Neuronal stem cell (in vitro differentiated cells): ENCODE measurements around the gene ARL14.

Experiments used
- DNase-seq: peaks from one replicate; pipeline ENCODE4 v3.0.0-alpha.2; 2013; ENCODE audit warnings: low spot score
- H2AFZ ChIP-seq: one replicate; pipeline ENCODE4 v1.6.1; 2013; ENCODE audit warnings: mild to moderate bottlenecking, low read length, inconsistent platforms
- H2AK5ac ChIP-seq: 2 replicates; pipeline ENCODE4 v1.6.1; 2013; ENCODE audit warnings: low read depth, mild to moderate bottlenecking, inconsistent platforms, low read length, moderate library complexity, mixed read lengths
- H2BK120ac ChIP-seq: 2 replicates; pipeline ENCODE4 v1.6.1; 2013; ENCODE audit warnings: low read depth, mild to moderate bottlenecking, inconsistent platforms, low read length, moderate library complexity, mixed read lengths
- H2BK12ac ChIP-seq: one replicate; pipeline ENCODE4 v1.6.1; 2013; ENCODE audit warnings: low read length, inconsistent platforms
- H2BK15ac ChIP-seq: 2 replicates; pipeline ENCODE4 v1.6.1; 2013; ENCODE audit warnings: mild to moderate bottlenecking, low read length, inconsistent platforms, mixed read lengths
- H2BK5ac ChIP-seq: one replicate; pipeline ENCODE4 v1.6.1; 2013; ENCODE audit warnings: inconsistent platforms, mild to moderate bottlenecking, low read length, moderate library complexity
- H3K14ac ChIP-seq: one replicate; pipeline ENCODE4 v1.6.1; 2013; ENCODE audit warnings: low read length, inconsistent platforms
- H3K18ac ChIP-seq: 2 replicates; pipeline ENCODE4 v1.6.1; 2013; ENCODE audit warnings: low read length, inconsistent platforms
- H3K23ac ChIP-seq: 2 replicates; pipeline ENCODE4 v1.6.1; 2013; ENCODE audit warnings: low read depth, mild to moderate bottlenecking, mixed read lengths, low read length, inconsistent platforms; ENCODE audit not compliant: poor library complexity
- H3K27ac ChIP-seq: replicated peaks from 3 replicates; pipeline ENCODE4 v1.5.1; 2013; ENCODE audit warnings: low read length, inconsistent platforms
- H3K27me3 ChIP-seq, 3 experiments: 2 replicates each; pipeline ENCODE4 v1.6.1; 2013; ENCODE audit warnings: low read length in 3 of 3, mild to moderate bottlenecking in 2 of 3, inconsistent platforms in 1 of 3, low read depth in 1 of 3, mixed read lengths in 1 of 3, moderate library complexity in 1 of 3; ENCODE audit not compliant: control insufficient read depth in 3 of 3, insufficient read depth in 3 of 3
- H3K36me3 ChIP-seq, 2 donors: replicated peaks in 1 of 2; 2 replicates each; pipeline ENCODE4 v1.6.1; 2013; ENCODE audit warnings: low read length in 2 of 2; ENCODE audit not compliant: control insufficient read depth in 2 of 2, insufficient read depth in 2 of 2
- H3K4ac ChIP-seq: 2 replicates; pipeline ENCODE4 v1.6.1; 2013; ENCODE audit warnings: inconsistent platforms, mild to moderate bottlenecking, low read length, moderate library complexity
- H3K4me1 ChIP-seq, 2 donors: 1 replicate in 1 of 2; 2 replicates in 1 of 2; pipeline ENCODE4 v1.6.1; 2013; ENCODE audit warnings: low read length in 2 of 2, low read depth in 1 of 2; ENCODE audit not compliant: control insufficient read depth in 2 of 2, insufficient read depth in 1 of 2
- H3K4me2 ChIP-seq: one replicate; pipeline ENCODE4 v1.6.1; 2013; ENCODE audit warnings: mild to moderate bottlenecking, low read length, inconsistent platforms; ENCODE audit not compliant: insufficient read depth, poor library complexity, severe bottlenecking
- H3K4me3 ChIP-seq, 2 donors: 2 replicates each; pipeline ENCODE4 v1.5.1; 2013; ENCODE audit warnings: low read length in 2 of 2, mild to moderate bottlenecking in 2 of 2, inconsistent platforms in 1 of 2, moderate library complexity in 1 of 2
- H3K79me1 ChIP-seq: one replicate; pipeline ENCODE4 v1.6.1; 2013; ENCODE audit warnings: low read depth, mild to moderate bottlenecking, inconsistent platforms, low read length, moderate library complexity
- H3K9ac ChIP-seq: one replicate; pipeline ENCODE4 v1.6.1; 2013; ENCODE audit warnings: mild to moderate bottlenecking, low read depth, low read length, inconsistent platforms; ENCODE audit not compliant: poor library complexity
- H3K9me3 ChIP-seq, 2 donors: replicated peaks in 1 of 2; 2 replicates each; pipeline versions ENCODE3 to v1.6.1; 2013; ENCODE audit warnings: low read length in 2 of 2, mild to moderate bottlenecking in 2 of 2, inconsistent platforms in 1 of 2, low read depth in 1 of 2, mixed read lengths in 1 of 2, moderate library complexity in 1 of 2; ENCODE audit not compliant: control insufficient read depth in 2 of 2, insufficient read depth in 1 of 2
- H4K8ac ChIP-seq: one replicate; pipeline ENCODE4 v1.6.1; 2013; ENCODE audit warnings: low read depth, mild to moderate bottlenecking, inconsistent platforms, low read length, moderate library complexity
- H4K91ac ChIP-seq: one replicate; pipeline ENCODE4 v1.6.1; 2013; ENCODE audit warnings: low read length, low read depth, mild to moderate bottlenecking, inconsistent platforms; ENCODE audit not compliant: poor library complexity
- WGBS, 2 donors: extraction: QIAGEN DNeasy Blood & Tissue Kit; methylation state at CpG; one replicate each; pipeline ENCODE4 v1.1.7; 2013; ENCODE audit warnings: missing lambda C conversion rate in 2 of 2, mixed read lengths in 1 of 2; ENCODE audit not compliant: insufficient read length in 2 of 2, insufficient replicate concordance in 1 of 2; ENCODE audit errors: extremely low coverage in 2 of 2; 5-methylcytosine and 5-hydroxymethylcytosine counted together

Gene ARL14

DNA sequence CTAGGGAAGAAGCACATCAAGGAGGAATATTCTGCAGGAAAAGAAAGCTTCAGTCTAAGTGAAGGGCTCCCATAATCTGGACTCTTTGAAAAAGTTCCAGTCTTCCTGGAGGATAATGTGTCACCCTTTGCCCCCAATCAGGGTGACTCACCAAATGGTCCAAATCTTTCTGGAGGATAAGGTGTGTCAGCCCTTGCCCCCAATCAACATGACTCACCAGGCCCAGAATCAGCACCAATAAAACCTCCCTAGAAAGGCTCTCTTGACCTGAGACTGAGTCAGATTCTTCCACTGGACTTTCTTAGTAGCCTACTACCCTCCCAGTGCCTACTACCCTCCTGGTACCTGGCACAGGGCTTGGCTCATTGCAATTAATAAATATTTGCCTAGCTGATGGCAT is 9.5 kb upstream of the ARL14 start:
- H3K4ac ChIP-seq, result no peak overlapping the region
- H3K36me3 ChIP-seq, result no peaks in the 10 kb centered on the region
- no peak overlapping the region for H3K27ac ChIP-seq
- H4K91ac ChIP-seq, result no peak overlapping the region
- no peak overlapping the region for H3K23ac ChIP-seq
- H2AFZ ChIP-seq, result no peak overlapping the region
- H3K18ac ChIP-seq, result no peak overlapping the region
- no peak overlapping the region for H2AK5ac ChIP-seq
- peaks cover 6 to 13% of the 10 kb centered on the region in 2 donors for H3K4me1 ChIP-seq
- no peak overlapping the region for H3K9ac ChIP-seq
- no peak overlapping the region for H2BK15ac ChIP-seq
- H2BK5ac ChIP-seq, result no peak overlapping the region
- H4K8ac ChIP-seq, result no peak overlapping the region
- no peaks in the 10 kb centered on the region for H3K9me3 ChIP-seq
- H3K4me2 ChIP-seq, result no peak overlapping the region
- H3K79me1 ChIP-seq, result no peaks in the 10 kb centered on the region
- H3K4me3 ChIP-seq, result no peak overlapping the region
- H3K14ac ChIP-seq, result no peak overlapping the region
- H3K27me3 ChIP-seq, result no peaks in the 10 kb centered on the region
- no peak overlapping the region for H2BK12ac ChIP-seq
- no peak for DNase-seq
- H2BK120ac ChIP-seq, result no peak overlapping the region

DNA sequence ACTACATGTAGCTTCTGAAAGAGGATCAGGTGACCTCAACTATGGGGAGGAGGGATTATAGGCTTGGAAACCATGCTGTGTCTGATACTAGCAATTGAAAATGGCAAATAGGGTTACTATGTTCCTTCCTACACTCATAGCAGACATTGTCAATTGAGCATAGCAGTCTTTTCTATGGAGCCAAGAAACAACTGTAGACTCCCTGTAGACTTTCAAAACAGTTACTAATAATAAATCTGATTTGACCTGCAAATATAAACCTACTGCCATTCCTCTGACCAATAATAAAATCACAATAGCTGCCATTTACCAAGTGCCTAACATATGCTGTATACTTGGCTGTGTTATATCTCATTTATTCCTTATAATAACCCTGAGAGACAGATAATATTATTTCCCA is 8.5 kb upstream of the ARL14 start:
- Histone ChIP-seq H3K18ac (no peak overlapping the region), H3K4me1 (peaks cover 6 to 7% of the 10 kb centered on the region in 2 donors), H2AK5ac (no peak overlapping the region), H3K27ac (no peak overlapping the region), H2BK5ac (no peak overlapping the region), H3K4me3 (no peak overlapping the region), H3K27me3 (no peaks in the 10 kb centered on the region), H3K4ac (no peak overlapping the region), H2BK15ac (no peak overlapping the region), H2BK12ac (no peak overlapping the region), H3K36me3 (no peaks in the 10 kb centered on the region), H3K23ac (no peak overlapping the region), H3K79me1 (no peaks in the 10 kb centered on the region), H3K9me3 (no peaks in the 10 kb centered on the region), H3K14ac (no peak overlapping the region), H3K9ac (no peak overlapping the region), H2AFZ (no peak overlapping the region), H2BK120ac (no peak overlapping the region), H4K8ac (no peak overlapping the region), H4K91ac (no peak overlapping the region), H3K4me2 (no peak overlapping the region)
- no peak for DNase-seq

DNA sequence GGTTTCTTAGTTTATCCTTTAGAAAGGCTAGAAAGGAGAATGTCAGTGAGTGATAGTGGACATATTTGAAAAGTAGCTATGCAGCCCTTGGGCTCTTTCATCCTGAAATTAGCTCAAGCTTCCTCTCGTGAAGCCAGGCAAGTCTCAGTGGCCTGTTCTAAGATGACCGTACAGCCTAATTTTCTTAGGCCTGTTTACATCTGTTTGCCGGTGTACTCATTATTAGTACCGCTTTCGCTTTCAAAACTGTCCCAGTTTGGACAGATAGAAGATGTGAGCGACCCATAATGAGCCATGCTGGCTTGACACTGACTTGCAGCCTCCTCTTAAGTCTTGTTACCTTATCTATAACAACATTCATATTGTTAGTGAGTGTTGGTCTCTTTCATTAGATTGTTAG is 5.7 kb upstream of the ARL14 start:
- no peak overlapping the region for H4K91ac ChIP-seq
- H2BK15ac ChIP-seq, result no peak overlapping the region
- H3K27ac ChIP-seq, result no peak overlapping the region
- H3K4me2 ChIP-seq, result no peak overlapping the region
- H4K8ac ChIP-seq, result no peak overlapping the region
- no peak overlapping the region for H2BK5ac ChIP-seq
- no peaks in the 10 kb centered on the region for H3K36me3 ChIP-seq
- no peak overlapping the region for H2AK5ac ChIP-seq
- H3K23ac ChIP-seq, result no peak overlapping the region
- H3K9ac ChIP-seq, result no peak overlapping the region
- H3K79me1 ChIP-seq, result no peaks in the 10 kb centered on the region
- no peak overlapping the region for H3K18ac ChIP-seq
- peak overlapping the region; percentile 13 for H2AFZ ChIP-seq
- no peak for DNase-seq
- H3K27me3 ChIP-seq, result no peaks in the 10 kb centered on the region
- WGBS, 2 donors, result no CpG with 5 or more reads among the region's 6 CpGs
- no peak overlapping the region for H3K4ac ChIP-seq
- no peak overlapping the region for H3K4me3 ChIP-seq
- no peak overlapping the region for H2BK120ac ChIP-seq
- H3K9me3 ChIP-seq, result no peaks in the 10 kb centered on the region
- peaks cover under 1 to 3% of the 10 kb centered on the region in 2 donors for H3K4me1 ChIP-seq
- H2BK12ac ChIP-seq, result no peak overlapping the region
- H3K14ac ChIP-seq, result no peak overlapping the region

DNA sequence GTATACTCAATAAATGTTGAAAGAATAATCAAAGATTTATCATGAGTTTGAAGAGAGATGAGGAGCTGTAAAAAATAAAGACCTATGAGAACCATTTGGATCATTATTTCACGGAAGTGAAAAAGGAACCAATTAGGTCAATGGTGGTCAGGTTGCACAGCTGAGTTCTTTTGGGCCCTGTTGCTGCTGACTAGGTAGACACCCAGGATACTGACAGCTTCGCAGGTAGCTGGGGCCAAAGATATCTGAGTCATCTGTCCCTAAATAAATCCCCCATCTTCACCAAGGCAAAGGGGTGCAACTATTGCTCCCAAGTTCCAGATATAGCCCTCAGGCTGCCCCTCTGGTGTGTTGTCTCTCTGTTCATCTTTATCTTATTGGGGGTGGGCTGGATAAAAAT is 5.0 kb upstream of the ARL14 start:
- no peak overlapping the region for H3K18ac ChIP-seq
- no peak for DNase-seq
- H3K9ac ChIP-seq, result no peak overlapping the region
- H3K4me2 ChIP-seq, result no peak overlapping the region
- H4K8ac ChIP-seq, result no peak overlapping the region
- H3K36me3 ChIP-seq, result no peaks in the 10 kb centered on the region
- H3K4ac ChIP-seq, result no peak overlapping the region
- no peak overlapping the region for H2BK5ac ChIP-seq
- no peak overlapping the region for H2BK120ac ChIP-seq
- H2BK15ac ChIP-seq, result no peak overlapping the region
- no CpG with 5 or more reads among the region's 2 CpGs for WGBS, 2 donors
- H3K79me1 ChIP-seq, result no peaks in the 10 kb centered on the region
- H3K14ac ChIP-seq, result no peak overlapping the region
- H2AFZ ChIP-seq, result no peak overlapping the region
- H3K27me3 ChIP-seq, result no peaks in the 10 kb centered on the region
- H2BK12ac ChIP-seq, result no peak overlapping the region
- no peak overlapping the region for H2AK5ac ChIP-seq
- H3K9me3 ChIP-seq, result no peaks in the 10 kb centered on the region
- no peak overlapping the region for H4K91ac ChIP-seq
- H3K4me1 ChIP-seq, result peaks cover 0 to 3% of the 10 kb centered on the region in 2 donors
- H3K4me3 ChIP-seq, result no peak overlapping the region
- no peak overlapping the region for H3K23ac ChIP-seq
- H3K27ac ChIP-seq, result no peak overlapping the region
